HepG2 (cell line): ENCODE results near the gene PHKB. TPM values are rescaled to one million over a fixed set of nuclear protein-coding genes. Genes with fewer than 3 reads are reported as not detected.

Experiments used
- BRF2 ChIP-seq: sonication (generic); formaldehyde crosslinking; IDR thresholded peaks from 2 replicates; pipeline ENCODE4 v1.8.1; 2022; ENCODE audit warnings: mild to moderate bottlenecking, missing genetic modification reagents
- DR1 ChIP-seq: sonication (generic); formaldehyde crosslinking; IDR thresholded peaks from 2 replicates; pipeline ENCODE4 v1.8.0; 2021; ENCODE audit warnings: mild to moderate bottlenecking, missing genetic modification reagents, inconsistent platforms
- NCOA2 ChIP-seq: sonication (generic); formaldehyde crosslinking; IDR thresholded peaks from 2 replicates; pipeline ENCODE4 v1.8.0; 2022; ENCODE audit warnings: inconsistent platforms
- TCF7 ChIP-seq: sonication (generic); IDR thresholded peaks from 2 replicates; pipeline ENCODE4 v1.6.1; 2016; ENCODE audit warnings: antibody characterized with exemption, low read depth
- USF2 ChIP-seq, 2 experiments: sonication (generic) in 1 of 2; formaldehyde crosslinking in 1 of 2; IDR thresholded peaks; 2 replicates each; pipeline versions ENCODE4 v1.5.1 to v1.6.1; 2011 to 2020; ENCODE audit warnings: borderline replicate concordance in 1 of 2, low read depth in 1 of 2, low read length in 1 of 2, mild to moderate bottlenecking in 1 of 2, missing genetic modification reagents in 1 of 2, moderate library complexity in 1 of 2
- ZBTB10 ChIP-seq: sonication (generic); formaldehyde crosslinking; IDR thresholded peaks from 2 replicates; pipeline ENCODE4 v1.4.0; 2020; ENCODE audit warnings: missing genetic modification reagents, borderline replicate concordance
- ZHX2 ChIP-seq, 2 experiments: sonication (generic) in 1 of 2; formaldehyde crosslinking in 1 of 2; IDR thresholded peaks; 2 replicates each; pipeline versions ENCODE4 v1.6.1 to v1.9.0; 2014 to 2022; ENCODE audit warnings: antibody characterized with exemption in 1 of 2, borderline replicate concordance in 1 of 2, inconsistent platforms in 1 of 2, low read depth in 1 of 2, missing genetic modification reagents in 1 of 2
- ZKSCAN8 ChIP-seq: IDR thresholded peaks from 2 replicates; pipeline ENCODE4 v1.6.1; 2016; ENCODE audit warnings: borderline replicate concordance, missing genetic modification reagents, missing compliant biosample characterization
- ZNF224 ChIP-seq: sonication (generic); formaldehyde crosslinking; IDR thresholded peaks from 2 replicates; pipeline ENCODE4 v1.5.0; 2020; ENCODE audit warnings: mild to moderate bottlenecking, missing genetic modification reagents
- ZNF251 ChIP-seq: sonication (generic); formaldehyde crosslinking; IDR thresholded peaks from 2 replicates; pipeline ENCODE4 v1.9.0; 2021; ENCODE audit warnings: mild to moderate bottlenecking, missing genetic modification reagents
- ZNF34 ChIP-seq: sonication (generic); formaldehyde crosslinking; IDR thresholded peaks from 2 replicates; pipeline ENCODE4 v1.4.0; 2020; ENCODE audit warnings: mild to moderate bottlenecking, missing genetic modification reagents, borderline replicate concordance
- ZNF572 ChIP-seq: sonication (generic); formaldehyde crosslinking; IDR thresholded peaks from 2 replicates; pipeline ENCODE4 v1.5.1; 2020; ENCODE audit warnings: mild to moderate bottlenecking, missing genetic modification reagents
- ZNF746 ChIP-seq: sonication (generic); formaldehyde crosslinking; IDR thresholded peaks from 2 replicates; pipeline ENCODE4 v1.8.0; 2022; ENCODE audit warnings: mild to moderate bottlenecking, missing genetic modification reagents
- ZNF775 ChIP-seq: sonication (generic); formaldehyde crosslinking; IDR thresholded peaks from 2 replicates; pipeline ENCODE4 v1.4.0; 2020; ENCODE audit warnings: missing genetic modification reagents, mild to moderate bottlenecking, moderate library complexity, borderline replicate concordance
- ZNF800 ChIP-seq: sonication (generic); formaldehyde crosslinking; IDR thresholded peaks from 2 replicates; pipeline ENCODE4 v1.4.0; 2020; ENCODE audit warnings: missing genetic modification reagents
- polyA plus RNA-seq, 8 experiments: library from polyadenylated mRNA; depleted of rRNA in 3 of 8; stranded (reverse) in 7 of 8; unstranded in 1 of 8; fragments of >200 nt; fragmentation: Illumina TruSeq in 4 of 8; extraction: Trizol in 4 of 8; gene quantifications; 2 replicates each; pipeline versions ENCODE4 v1.2.1 to v1.2.3, GENCODE V29; 2011 to 2016; ENCODE audit warnings: low read depth in 4 of 8, missing spikeins in 1 of 8, mixed read lengths in 1 of 8; ENCODE audit not compliant: insufficient read depth in 1 of 8
- total RNA-seq, 5 experiments: library from RNA; depleted of rRNA; stranded (reverse); fragments of >200 nt; fragmentation: Illumina TruSeq; extraction: Trizol; gene quantifications; 2 replicates each; pipeline ENCODE4 v1.2.3, GENCODE V29; 2016; ENCODE audit warnings: low read depth in 1 of 5

PHKB gene
- total and polyA plus RNA-seq, 2 of the 13 experiments (the other 11 are each of a cell fraction or from before 2014, with no cell fraction given) = 66.0 to 80.8 TPM

GRCh38 chr16:47475786-47476185 is 14.7 kb downstream of the PHKB start (continued):
- TF ChIP-seq ZNF800 (no peak), ZKSCAN8 (no peak; the same call in 1 of the 2 replicates), BRF2 (CRISPR knock-in tag) (no peak), USF2 (IDR thresholded peaks at IDR 0.05; ENCODE audit: low read depth, low read length) (no peak), USF2 (CRISPR knock-in tag; IDR thresholded peaks at IDR 0.05; ENCODE audit: borderline replicate concordance) (no peak), NCOA2 (CRISPR knock-in tag) (peak; percentile 93), TCF7 (peak; percentile 94), ZNF251 (CRISPR knock-in tag) (no peak), ZBTB10 (CRISPR knock-in tag) (no peak), ZNF572 (CRISPR knock-in tag) (no peak), DR1 (CRISPR knock-in tag) (no peak), ZNF224 (CRISPR knock-in tag) (no peak), ZNF746 (no peak), ZHX2 (IDR thresholded peaks at IDR 0.05; ENCODE audit: low read depth) (no peak), ZHX2 (CRISPR knock-in tag; IDR thresholded peaks at IDR 0.05; ENCODE audit: borderline replicate concordance) (no peak), ZNF775 (CRISPR knock-in tag) (no peak), ZNF34 (CRISPR knock-in tag) (no peak)
